ENCODE data around the gene ARMC2.
A peak's percentile ranks its signal among the peaks of the same experiment; 100 is the strongest.
"Not testable (repeated sequence)": the region's sequence is repeated elsewhere in the genome, so short reads cannot be mapped to it uniquely, and the experiment has no call there.

Gene ARMC2

GRCh38 chr6:108848116-108848868 is at the start of gene ARMC2:
TSS of gene ARMC2 (plus strand) at chr6:108848422. CDS start at chr6:108854268, 5,846 bp downstream.
- peak; percentile 82 for DNase-seq (ENCODE audit: low read depth)

- DNase-seq (ENCODE audit: low read depth), result peak; percentile 22
These were observed 49.4 kb upstream of the ARMC2 start for GRCh38 chr6:108798670-108799353.

- DNase-seq (ENCODE audit: low read depth), result no peak
These were observed 48.9 kb upstream of the ARMC2 start for GRCh38 chr6:108799354-108799717.

GRCh38 chr6:108799791-108800190 is 48.4 kb upstream of the ARMC2 start:
- DNase-seq (ENCODE audit: low read depth), result no peak

GRCh38 chr6:108800427-108800864 is 47.8 kb upstream of the ARMC2 start:
- no peak for DNase-seq (ENCODE audit: low read depth)

- no peak for DNase-seq (ENCODE audit: low read depth)
These were observed 46.9 kb upstream of the ARMC2 start for GRCh38 chr6:108801366-108801765.

- no peak for DNase-seq (ENCODE audit: low read depth)
These were observed 44.2 kb upstream of the ARMC2 start for GRCh38 chr6:108803982-108804490.

- DNase-seq (ENCODE audit: low read depth), result no peak
These were observed 43.3 kb upstream of the ARMC2 start for GRCh38 chr6:108804956-108805355.

GRCh38 chr6:108805611-108806167 is 42.5 kb upstream of the ARMC2 start:
- no peak for DNase-seq (ENCODE audit: low read depth)

- no peak for DNase-seq (ENCODE audit: low read depth)
These were observed 42.1 kb upstream of the ARMC2 start for GRCh38 chr6:108806171-108806570.

- no peak for DNase-seq (ENCODE audit: low read depth)
These were observed 41.6 kb upstream of the ARMC2 start for GRCh38 chr6:108806665-108807064.

GRCh38 chr6:108807928-108808327 is 40.3 kb upstream of the ARMC2 start:
- no peak for DNase-seq (ENCODE audit: low read depth)

- DNase-seq (ENCODE audit: low read depth), result no peak
These were observed 39.0 kb upstream of the ARMC2 start for GRCh38 chr6:108809211-108809610.

- no peak for DNase-seq (ENCODE audit: low read depth)
These were observed 38.1 kb upstream of the ARMC2 start for GRCh38 chr6:108810057-108810643.

GRCh38 chr6:108811490-108811889 is 36.7 kb upstream of the ARMC2 start:
- no peak for DNase-seq (ENCODE audit: low read depth)

GRCh38 chr6:108813218-108813617 is 35.0 kb upstream of the ARMC2 start:
- DNase-seq (ENCODE audit: low read depth), result not testable (repeated sequence)

- not testable (repeated sequence) for DNase-seq (ENCODE audit: low read depth)
These were observed 30.9 kb upstream of the ARMC2 start for GRCh38 chr6:108817276-108817675.

- no peak for DNase-seq (ENCODE audit: low read depth)
These were observed 28.2 kb upstream of the ARMC2 start for GRCh38 chr6:108820006-108820405.

- DNase-seq (ENCODE audit: low read depth), result no peak
These were observed 25.8 kb upstream of the ARMC2 start for GRCh38 chr6:108822401-108822800.

GRCh38 chr6:108825326-108825725 is 22.9 kb upstream of the ARMC2 start:
- no peak for DNase-seq (ENCODE audit: low read depth)

GRCh38 chr6:108831104-108831503 is 17.1 kb upstream of the ARMC2 start:
- DNase-seq (ENCODE audit: low read depth), result no peak

GRCh38 chr6:108832738-108833137 is 15.5 kb upstream of the ARMC2 start:
- DNase-seq (ENCODE audit: low read depth), result no peak

All from stimulated activated CD8-positive, alpha-beta memory T cell treated with anti-CD3 and anti-CD28 coated beads, Interleukin-4, amount 100 ng/mL, for 24 hours (primary cell).